Measurements from ENCODE around the gene ADD3. TPM values are rescaled to one million over a fixed set of nuclear protein-coding genes. Genes with fewer than 3 reads are reported as not detected.
A peak's percentile ranks its signal among the peaks of the same experiment; 100 is the strongest.

ADD3 gene
- total RNA-seq, 2 donors from 2014 or later, result 127 to 131 TPM

GRCh38 chr10:110011681-110012080, 3.9 kb downstream of the ADD3 start:
- no peaks in the 10 kb centered on the region for H3K4me1 ChIP-seq
- no peak overlapping the region for H3K9ac ChIP-seq (ENCODE audit: low read depth in 2 of 2, low read length in 2 of 2)
- H3K27me3 ChIP-seq, result no peaks in the 10 kb centered on the region
- H3K27ac ChIP-seq, result no peak overlapping the region
- H3K9me3 ChIP-seq, result no peaks in the 10 kb centered on the region
- no peaks in the 10 kb centered on the region for H3K36me3 ChIP-seq
- H3K4me3 ChIP-seq, result no peak overlapping the region
- intact Hi-C loops (cut with DNase I), result loop anchor here (5.0 kb wide), 1 partner anchor 124 kb away; no protein-coding TSS in a partner anchor
- no peak for TF ChIP-seq CTCF (IDR thresholded peaks at IDR 0.05)
- DNase-seq, result no peak

GRCh38 chr10:110013630-110014293, 6.0 kb downstream of the ADD3 start:
- no peak for TF ChIP-seq CTCF (IDR thresholded peaks at IDR 0.05)
- DNase-seq, result no peak
- Histone ChIP-seq H3K9ac (ENCODE audit: low read depth in 2 of 2, low read length in 2 of 2) (no peak overlapping the region), H3K36me3 (no peaks in the 10 kb centered on the region), H3K27ac (no peak overlapping the region), H3K4me1 (no peaks in the 10 kb centered on the region), H3K4me3 (no peak overlapping the region), H3K27me3 (no peaks in the 10 kb centered on the region), H3K9me3 (no peaks in the 10 kb centered on the region)
- intact Hi-C loops (cut with DNase I), result loop anchor here (5.0 kb wide), 1 partner anchor 126 kb away; no protein-coding TSS in a partner anchor

DNA sequence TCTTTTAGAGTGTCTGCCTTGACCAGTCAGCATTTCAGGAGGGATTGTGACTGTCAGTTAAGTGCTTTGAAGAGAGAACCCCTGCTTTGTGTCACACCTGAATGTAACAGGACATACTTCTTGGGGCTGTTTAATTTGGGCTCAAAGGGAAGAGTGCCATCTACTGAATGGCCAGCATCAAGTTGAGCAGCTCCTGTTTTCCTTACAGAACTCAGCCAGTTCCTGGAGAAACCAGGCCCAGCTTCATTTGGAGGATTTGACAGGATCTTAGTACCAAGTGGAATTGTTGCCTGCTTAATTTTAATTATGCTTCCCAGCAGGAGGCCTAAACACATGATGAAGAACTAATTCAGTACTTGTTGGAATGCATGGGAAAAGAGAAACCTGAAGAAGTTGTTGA, 8.3 kb downstream of the ADD3 start:
- no peaks in the 10 kb centered on the region for H3K27me3 ChIP-seq
- H3K9ac ChIP-seq (ENCODE audit: low read depth in 2 of 2, low read length in 2 of 2), result peak overlapping the region in 1 of 2 donors; percentile 9
- intact Hi-C loops (cut with DNase I), result no loop called here
- no peak overlapping the region for H3K4me3 ChIP-seq
- H3K4me1 ChIP-seq, result no peaks in the 10 kb centered on the region
- H3K36me3 ChIP-seq, result no peaks in the 10 kb centered on the region
- no peaks in the 10 kb centered on the region for H3K9me3 ChIP-seq
- DNase-seq, result no peak
- peak; percentile 35 for TF ChIP-seq CTCF (IDR thresholded peaks at IDR 0.05)
- no peak overlapping the region for H3K27ac ChIP-seq

GRCh38 chr10:110017052-110017451, 9.3 kb downstream of the ADD3 start:
- Histone ChIP-seq H3K4me1 (no peaks in the 10 kb centered on the region), H3K9me3 (no peaks in the 10 kb centered on the region), H3K9ac (ENCODE audit: low read depth in 2 of 2, low read length in 2 of 2) (no peak overlapping the region), H3K4me3 (no peak overlapping the region), H3K27me3 (no peaks in the 10 kb centered on the region), H3K36me3 (no peaks in the 10 kb centered on the region), H3K27ac (no peak overlapping the region)
- intact Hi-C loops (cut with DNase I), result no loop called here
- TF ChIP-seq CTCF (IDR thresholded peaks at IDR 0.05), result no peak
- DNase-seq, result no peak

GRCh38 chr10:110017907-110018306, 10.1 kb downstream of the ADD3 start:
- intact Hi-C loops (cut with DNase I), result no loop called here
- no peaks in the 10 kb centered on the region for H3K4me1 ChIP-seq
- H3K9ac ChIP-seq (ENCODE audit: low read depth in 2 of 2, low read length in 2 of 2), result no peak overlapping the region

More at GRCh38 chr10:110017907-110018306, 10.1 kb downstream of the ADD3 start:
- no peaks in the 10 kb centered on the region for H3K36me3 ChIP-seq
- no peaks in the 10 kb centered on the region for H3K27me3 ChIP-seq
- H3K9me3 ChIP-seq, result no peaks in the 10 kb centered on the region
- no peak overlapping the region for H3K27ac ChIP-seq
- H3K4me3 ChIP-seq, result no peak overlapping the region
- TF ChIP-seq CTCF (IDR thresholded peaks at IDR 0.05), result no peak
- no peak for DNase-seq

Measured in colonic mucosa (tissue), 4 donors.